ENCODE measurements around the gene ABLIM2.

- TF ChIP-seq CTCF (IDR thresholded peaks at IDR 0.05; ENCODE audit: insufficient read depth, low read length, poor library complexity, severe bottlenecking): no peak
- no peak for TF ChIP-seq EZH2phosphoT487 (conservative IDR thresholded peaks at IDR 0.05; ENCODE audit: low read length)
Observed at GRCh38 chr4:8001564-8002355, 156.9 kb downstream of the ABLIM2 start.
